ENCODE results near the gene ALG12. TPM values are rescaled to one million over a fixed set of nuclear protein-coding genes. Genes with fewer than 3 reads are reported as not detected.
"Not testable (repeated sequence)": the region's sequence is repeated elsewhere in the genome, so short reads cannot be mapped to it uniquely, and the experiment has no call there.

Gene ALG12
- total and polyA plus RNA-seq, 2 of the 13 experiments (the other 11 are each of a cell fraction or from before 2014, with no cell fraction given): 7.8 to 15.8 TPM

DNA sequence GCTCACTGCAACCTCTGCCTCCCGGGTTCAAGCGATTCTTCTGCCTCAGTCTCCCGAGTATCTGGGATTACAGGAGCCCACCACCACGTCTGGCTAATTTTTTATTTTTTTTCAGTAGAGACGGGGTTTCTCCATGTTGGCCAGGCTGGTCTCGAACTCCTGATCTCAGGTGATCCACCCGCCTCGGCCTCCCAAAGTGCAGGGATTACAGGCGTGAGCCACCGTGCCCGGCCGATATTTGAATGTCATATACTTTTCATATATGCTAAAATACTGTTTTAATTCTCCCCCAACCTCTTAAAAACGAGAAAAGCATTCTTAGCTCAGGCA lies 65.7 kb downstream of the ALG12 start:
- BruUV-seq (replicated peaks); H3K36me3 ChIP-seq (replicated peaks in 1 of 2; ENCODE audit: control insufficient read depth in 1 of 2, insufficient read depth in 2 of 2, low read length in 2 of 2); intact Hi-C loops (cut with micrococcal nuclease; ENCODE audit: unreplicated experiment); FAIRE-seq; H2AFZ ChIP-seq (ENCODE audit: low read length); ATAC-seq; in situ Hi-C loops (cut with HindIII; ENCODE audit: extremely low pct_ligation_motif_present, low pct_unique_long_range_greater_than_20kb); CTCF ChIA-PET (ENCODE audit: low intra/inter-chr PET ratio, low total read pairs); DNase-seq (ENCODE audit: low spot score); H3K9me3 ChIP-seq (ENCODE audit: low read length): not testable (repeated sequence)
- H3K4me3 ChIP-seq (replicated peaks in 1 of 3; ENCODE audit: insufficient read depth in 1 of 3, low read depth in 2 of 3, low read length in 3 of 3): peak overlapping the region; percentile 86 to 97 (median 87)
- peak overlapping the region; percentile 72 for H3K4me2 ChIP-seq (ENCODE audit: low read depth, low read length)
- H4K20me1 ChIP-seq (ENCODE audit: insufficient read depth, low read length): peaks cover 28% of the 10 kb centered on the region
- H3K27me3 ChIP-seq (ENCODE audit: control insufficient read depth in 1 of 2, insufficient read depth in 2 of 2, low read length in 2 of 2): peaks cover 11 to 26% of the 10 kb centered on the region in 2 experiments
- H3K4me1 ChIP-seq (ENCODE audit: insufficient read depth, low read length): peaks cover 69% of the 10 kb centered on the region
- H3K27ac ChIP-seq (ENCODE audit: extremely low read length, insufficient read depth, low read length): peak overlapping the region; percentile 99
- POLR2A ChIA-PET: interaction anchor here (1.0 to 1.6 kb wide), 4 partner anchors 16 to 289 kb away, joined by 3 to 6 read pairs (median 4); no protein-coding TSS in a partner anchor
- WGBS (ENCODE audit: low lambda C conversion rate): 4% methylated on average over 13 of the region's 13 CpGs
- H3K9ac ChIP-seq (ENCODE audit: insufficient read depth, low read depth, low read length): peak overlapping the region; percentile 98
- TF ChIP-seq ZKSCAN8 (CRISPR knock-in tag; IDR thresholded peaks at IDR 0.05; ENCODE audit: borderline replicate concordance) (0 out of 2 replicates have a peak, but pooled peaks have one; percentile 8), ZMYM3 (CRISPR knock-in tag; IDR thresholded peaks at IDR 0.05) (0 out of 2 replicates have a peak, but pooled peaks have one; percentile 63), NCOR1 (IDR thresholded peaks at IDR 0.05; ENCODE audit: borderline replicate concordance, low read length) (peak; percentile 52; the same call in 1 of the 2 replicates), KAT7 (CRISPR knock-in tag; IDR thresholded peaks at IDR 0.05; ENCODE audit: borderline replicate concordance) (0 out of 2 replicates have a peak, but pooled peaks have one; percentile 1), NCOA2 (CRISPR knock-in tag; IDR thresholded peaks at IDR 0.05) (0 out of 2 replicates have a peak, but pooled peaks have one; percentile 7)
- TF ChIP-seq, protein P1, sequence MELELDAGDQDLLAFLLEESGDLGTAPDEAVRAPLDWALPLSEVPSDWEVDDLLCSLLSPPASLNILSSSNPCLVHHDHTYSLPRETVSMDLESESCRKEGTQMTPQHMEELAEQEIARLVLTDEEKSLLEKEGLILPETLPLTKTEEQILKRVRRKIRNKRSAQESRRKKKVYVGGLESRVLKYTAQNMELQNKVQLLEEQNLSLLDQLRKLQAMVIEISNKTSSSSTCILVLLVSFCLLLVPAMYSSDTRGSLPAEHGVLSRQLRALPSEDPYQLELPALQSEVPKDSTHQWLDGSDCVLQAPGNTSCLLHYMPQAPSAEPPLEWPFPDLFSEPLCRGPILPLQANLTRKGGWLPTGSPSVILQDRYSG (CRISPR knock-in tag; IDR thresholded peaks at IDR 0.05): 0 out of 2 replicates have a peak, but pooled peaks have one; percentile 1
- peaks cover 31% of the 10 kb centered on the region for H3K79me2 ChIP-seq (ENCODE audit: insufficient read depth, low read length)
